Ishikawa (cell line): Measurements from ENCODE around the gene ZNF600.
A peak's percentile ranks its signal among the peaks of the same experiment; 100 is the strongest.

Experiments used
- CEBPB ChIP-seq: IDR thresholded peaks from 2 replicates; pipeline ENCODE4 v1.6.1; 2012
- CREB1 ChIP-seq: IDR thresholded peaks from 2 replicates; pipeline ENCODE4 v1.6.1; 2012; ENCODE audit warnings: low read depth
- EGR1 ChIP-seq: IDR thresholded peaks from 2 replicates; pipeline ENCODE4 v1.6.1; 2012
- EP300 ChIP-seq: IDR thresholded peaks from 2 replicates; pipeline ENCODE4 v1.6.1; 2012; ENCODE audit warnings: borderline replicate concordance
- FOXM1 ChIP-seq: IDR thresholded peaks from 2 replicates; pipeline ENCODE4 v1.6.1; 2012; ENCODE audit warnings: low read depth, borderline replicate concordance
- NFIC ChIP-seq: IDR thresholded peaks from 2 replicates; pipeline ENCODE4 v1.6.1; 2012
- RAD21 ChIP-seq: IDR thresholded peaks from 2 replicates; pipeline ENCODE4 v1.6.1; 2012; ENCODE audit warnings: low read depth
- TAF1 ChIP-seq: IDR thresholded peaks from 2 replicates; pipeline ENCODE4 v1.6.1; 2012; ENCODE audit warnings: low read depth, mild to moderate bottlenecking
- TEAD4 ChIP-seq: IDR thresholded peaks from 2 replicates; pipeline ENCODE4 v1.6.1; 2012
- USF1 ChIP-seq: IDR thresholded peaks from 2 replicates; pipeline ENCODE4 v1.6.1; 2012
- YY1 ChIP-seq: IDR thresholded peaks from 2 replicates; pipeline ENCODE4 v1.6.1; 2012; ENCODE audit warnings: low read depth
- ZBTB7A ChIP-seq: IDR thresholded peaks from 2 replicates; pipeline ENCODE4 v1.6.1; 2012; ENCODE audit warnings: low read depth
- TF ChIP-seq, protein P1 (sequence below): IDR thresholded peaks from 2 replicates; pipeline ENCODE4 v1.6.1; 2012
- TF ChIP-seq, protein P2 (sequence below): IDR thresholded peaks from 2 replicates; pipeline ENCODE4 v1.6.1; 2012; ENCODE audit warnings: low read depth, mild to moderate bottlenecking

GRCh38 chr19:52735734-52736133 is 50.9 kb downstream of the ZNF600 start:
- TF ChIP-seq USF1 = no peak
- no peak for TF ChIP-seq CREB1
- no peak for TF ChIP-seq EP300
- TF ChIP-seq, protein P1, sequence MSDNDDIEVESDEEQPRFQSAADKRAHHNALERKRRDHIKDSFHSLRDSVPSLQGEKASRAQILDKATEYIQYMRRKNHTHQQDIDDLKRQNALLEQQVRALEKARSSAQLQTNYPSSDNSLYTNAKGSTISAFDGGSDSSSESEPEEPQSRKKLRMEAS = no peak
- peak; percentile 46; the same call in 1 of the 2 replicates for TF ChIP-seq EGR1
- TF ChIP-seq, protein P2, sequence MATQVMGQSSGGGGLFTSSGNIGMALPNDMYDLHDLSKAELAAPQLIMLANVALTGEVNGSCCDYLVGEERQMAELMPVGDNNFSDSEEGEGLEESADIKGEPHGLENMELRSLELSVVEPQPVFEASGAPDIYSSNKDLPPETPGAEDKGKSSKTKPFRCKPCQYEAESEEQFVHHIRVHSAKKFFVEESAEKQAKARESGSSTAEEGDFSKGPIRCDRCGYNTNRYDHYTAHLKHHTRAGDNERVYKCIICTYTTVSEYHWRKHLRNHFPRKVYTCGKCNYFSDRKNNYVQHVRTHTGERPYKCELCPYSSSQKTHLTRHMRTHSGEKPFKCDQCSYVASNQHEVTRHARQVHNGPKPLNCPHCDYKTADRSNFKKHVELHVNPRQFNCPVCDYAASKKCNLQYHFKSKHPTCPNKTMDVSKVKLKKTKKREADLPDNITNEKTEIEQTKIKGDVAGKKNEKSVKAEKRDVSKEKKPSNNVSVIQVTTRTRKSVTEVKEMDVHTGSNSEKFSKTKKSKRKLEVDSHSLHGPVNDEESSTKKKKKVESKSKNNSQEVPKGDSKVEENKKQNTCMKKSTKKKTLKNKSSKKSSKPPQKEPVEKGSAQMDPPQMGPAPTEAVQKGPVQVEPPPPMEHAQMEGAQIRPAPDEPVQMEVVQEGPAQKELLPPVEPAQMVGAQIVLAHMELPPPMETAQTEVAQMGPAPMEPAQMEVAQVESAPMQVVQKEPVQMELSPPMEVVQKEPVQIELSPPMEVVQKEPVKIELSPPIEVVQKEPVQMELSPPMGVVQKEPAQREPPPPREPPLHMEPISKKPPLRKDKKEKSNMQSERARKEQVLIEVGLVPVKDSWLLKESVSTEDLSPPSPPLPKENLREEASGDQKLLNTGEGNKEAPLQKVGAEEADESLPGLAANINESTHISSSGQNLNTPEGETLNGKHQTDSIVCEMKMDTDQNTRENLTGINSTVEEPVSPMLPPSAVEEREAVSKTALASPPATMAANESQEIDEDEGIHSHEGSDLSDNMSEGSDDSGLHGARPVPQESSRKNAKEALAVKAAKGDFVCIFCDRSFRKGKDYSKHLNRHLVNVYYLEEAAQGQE = no peak
- TF ChIP-seq RAD21 = no peak
- TF ChIP-seq TAF1 = no peak
- TF ChIP-seq YY1 = no peak
- TF ChIP-seq TEAD4 = no peak
- TF ChIP-seq NFIC = no peak
- no peak for TF ChIP-seq CEBPB
- no peak for TF ChIP-seq ZBTB7A
- no peak for TF ChIP-seq FOXM1
